ENCODE results near the gene SBF2.
A peak's percentile ranks its signal among the peaks of the same experiment; 100 is the strongest.

Gene SBF2

DNA sequence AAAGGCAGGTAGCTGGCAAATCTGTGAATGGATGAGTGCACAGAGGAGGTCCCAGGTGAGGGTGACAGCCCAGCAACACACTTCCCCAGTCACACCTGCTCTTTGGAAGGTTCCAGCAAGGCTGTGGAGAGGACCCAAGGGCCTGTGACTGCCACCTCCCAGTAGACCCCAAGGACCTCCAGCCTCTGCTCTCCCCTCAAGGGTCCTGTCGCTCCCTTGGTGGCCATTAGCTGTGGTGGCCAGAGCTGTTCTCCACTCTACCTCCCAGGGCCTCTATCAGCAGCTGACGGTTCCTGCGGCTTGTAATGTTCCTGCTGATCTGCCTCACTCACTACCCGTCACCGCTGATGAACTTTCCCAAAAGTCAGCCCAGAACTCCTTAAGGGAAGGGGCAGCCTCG lies 537.1 kb downstream of the SBF2 start:
- TF ChIP-seq, protein P1, sequence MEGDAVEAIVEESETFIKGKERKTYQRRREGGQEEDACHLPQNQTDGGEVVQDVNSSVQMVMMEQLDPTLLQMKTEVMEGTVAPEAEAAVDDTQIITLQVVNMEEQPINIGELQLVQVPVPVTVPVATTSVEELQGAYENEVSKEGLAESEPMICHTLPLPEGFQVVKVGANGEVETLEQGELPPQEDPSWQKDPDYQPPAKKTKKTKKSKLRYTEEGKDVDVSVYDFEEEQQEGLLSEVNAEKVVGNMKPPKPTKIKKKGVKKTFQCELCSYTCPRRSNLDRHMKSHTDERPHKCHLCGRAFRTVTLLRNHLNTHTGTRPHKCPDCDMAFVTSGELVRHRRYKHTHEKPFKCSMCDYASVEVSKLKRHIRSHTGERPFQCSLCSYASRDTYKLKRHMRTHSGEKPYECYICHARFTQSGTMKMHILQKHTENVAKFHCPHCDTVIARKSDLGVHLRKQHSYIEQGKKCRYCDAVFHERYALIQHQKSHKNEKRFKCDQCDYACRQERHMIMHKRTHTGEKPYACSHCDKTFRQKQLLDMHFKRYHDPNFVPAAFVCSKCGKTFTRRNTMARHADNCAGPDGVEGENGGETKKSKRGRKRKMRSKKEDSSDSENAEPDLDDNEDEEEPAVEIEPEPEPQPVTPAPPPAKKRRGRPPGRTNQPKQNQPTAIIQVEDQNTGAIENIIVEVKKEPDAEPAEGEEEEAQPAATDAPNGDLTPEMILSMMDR (IDR thresholded peaks at IDR 0.05; ENCODE audit: insufficient read depth, low read depth, low read length, missing control alignments): no peak
- no peak for DNase-seq (ENCODE audit: low read depth)

DNA sequence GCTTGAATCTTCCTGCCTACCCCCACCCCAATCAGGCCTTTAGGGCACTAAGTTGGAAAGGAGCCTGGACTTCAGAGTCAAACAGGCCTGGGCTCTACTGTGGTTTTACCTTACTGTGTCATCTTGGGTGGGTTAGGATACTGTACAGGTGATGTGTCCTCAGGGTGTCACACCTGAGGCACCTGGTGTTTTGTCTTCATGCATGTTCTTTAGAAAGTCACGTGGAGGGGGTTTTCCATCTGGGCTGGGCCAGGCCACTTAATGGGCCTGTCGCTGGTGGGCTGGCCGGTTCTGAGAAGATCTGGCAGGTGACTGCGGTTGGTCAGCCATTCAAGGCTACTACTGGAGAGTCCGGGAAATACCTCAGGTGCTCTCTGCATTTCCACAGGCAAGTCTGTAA lies 537.6 kb downstream of the SBF2 start:
- TF ChIP-seq, protein P1 (IDR thresholded peaks at IDR 0.05; ENCODE audit: insufficient read depth, low read depth, low read length, missing control alignments): no peak
- no peak overlapping the region for H3K4me3 ChIP-seq (ENCODE audit: low read length)
- DNase-seq (ENCODE audit: low read depth): peak; percentile 85

More for the DNA sequence above, 537.1 kb downstream of the SBF2 start:
- H3K4me3 ChIP-seq (ENCODE audit: low read length): no peak overlapping the region

DNA sequence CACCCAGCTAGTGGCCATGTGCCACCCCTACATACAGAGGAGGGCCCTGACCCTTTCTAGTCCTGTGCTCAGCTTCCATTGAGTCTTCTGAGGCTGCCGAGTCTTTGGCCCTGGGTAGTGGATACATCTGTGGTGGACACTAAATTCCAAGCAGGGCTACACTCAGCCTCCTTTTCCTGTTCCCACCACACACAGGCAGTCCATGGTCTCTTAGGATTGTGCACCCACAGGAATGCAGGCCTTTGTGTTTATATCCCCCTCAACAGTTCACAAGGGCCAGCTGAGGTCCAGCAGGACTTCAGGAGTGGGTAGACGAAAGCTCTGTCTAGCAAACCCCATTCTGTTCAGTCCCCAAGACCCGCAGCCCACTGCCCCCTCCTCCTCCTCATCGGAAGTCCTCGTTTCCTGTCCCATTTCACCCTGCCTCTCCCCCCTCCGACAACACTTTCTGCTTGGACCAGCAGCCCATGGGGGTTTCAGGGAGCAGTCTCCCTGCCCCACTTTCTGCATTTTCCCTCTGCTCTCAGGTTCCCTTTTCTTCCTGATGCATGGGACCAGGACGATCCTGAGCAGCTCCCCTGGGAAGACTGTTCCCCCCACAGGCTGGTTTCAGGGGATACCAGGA lies 538.3 kb downstream of the SBF2 start:
- no peak overlapping the region for H3K4me3 ChIP-seq (ENCODE audit: low read length)
- TF ChIP-seq, protein P1 (IDR thresholded peaks at IDR 0.05; ENCODE audit: insufficient read depth, low read depth, low read length, missing control alignments): no peak
- no peak for DNase-seq (ENCODE audit: low read depth)

DNA sequence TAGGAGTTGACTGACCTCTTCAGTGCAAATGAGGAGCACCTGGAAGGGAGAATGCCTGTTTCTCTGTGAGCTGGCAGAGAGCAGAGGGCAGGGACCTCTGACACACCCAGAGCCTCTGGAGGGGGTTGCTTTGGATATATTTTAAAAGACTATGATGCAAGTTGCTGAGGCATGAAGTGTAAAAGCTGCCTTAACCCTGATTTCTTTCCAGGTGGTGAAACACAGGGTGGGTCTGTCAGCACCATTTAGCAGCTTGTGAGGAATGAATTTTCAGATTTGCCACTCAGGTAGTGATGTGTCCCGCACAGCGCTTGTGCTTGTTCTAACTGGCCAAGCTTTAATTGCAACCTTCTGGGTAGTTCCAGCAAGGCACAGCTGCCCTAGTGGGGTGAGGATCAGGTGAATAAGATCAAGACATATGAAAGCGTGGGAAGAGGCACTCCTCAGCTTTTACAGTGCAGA lies 540.0 kb downstream of the SBF2 start:
- TF ChIP-seq, protein P1 (IDR thresholded peaks at IDR 0.05; ENCODE audit: insufficient read depth, low read depth, low read length, missing control alignments): no peak
- DNase-seq (ENCODE audit: low read depth): peak; percentile 90

DNA sequence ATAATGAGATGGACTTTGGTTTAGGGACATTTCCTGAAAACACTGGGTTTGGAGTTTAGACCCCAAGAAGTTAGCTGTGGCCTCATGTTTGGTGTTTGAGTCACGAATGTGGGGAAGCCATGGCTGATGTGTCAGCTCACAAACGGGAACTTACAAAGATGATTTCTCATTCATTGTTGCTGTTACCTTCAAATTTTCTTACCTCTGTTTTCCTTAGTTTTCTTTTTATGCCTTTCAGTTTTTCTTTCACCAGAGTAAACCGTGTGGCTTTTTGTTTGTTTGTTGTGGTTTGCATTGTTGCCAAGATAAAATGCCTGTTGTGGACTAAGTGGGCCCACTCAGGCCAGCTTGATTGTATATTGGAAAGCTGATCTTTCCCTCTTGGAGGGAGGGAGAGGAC lies 541.0 kb downstream of the SBF2 start:
- no peak overlapping the region for H3K4me3 ChIP-seq (ENCODE audit: low read length)
- peak; percentile 74 for DNase-seq (ENCODE audit: low read depth)
- TF ChIP-seq, protein P1 (IDR thresholded peaks at IDR 0.05; ENCODE audit: insufficient read depth, low read depth, low read length, missing control alignments): no peak

More for the DNA sequence above, 540.0 kb downstream of the SBF2 start:
- no peak overlapping the region for H3K4me3 ChIP-seq (ENCODE audit: low read length)

DNA sequence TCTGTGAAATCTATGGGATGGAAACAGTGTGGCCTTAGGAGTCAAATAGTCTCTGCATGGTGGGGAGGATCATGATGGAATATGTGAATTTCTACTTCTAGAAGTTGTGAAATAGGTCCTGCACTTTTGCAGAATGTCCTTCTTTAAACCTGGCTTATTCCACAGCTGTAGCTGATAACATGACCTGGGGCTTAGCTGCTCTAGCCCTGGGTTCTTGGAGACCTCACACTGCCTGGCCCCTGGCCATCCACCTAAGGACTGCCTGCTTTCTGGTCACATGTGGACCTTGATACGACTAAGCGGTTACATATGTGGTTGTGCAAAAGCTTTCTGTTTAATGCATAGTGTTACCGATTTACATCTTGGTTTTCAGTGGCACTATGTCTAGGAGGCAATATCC lies 541.9 kb downstream of the SBF2 start:
- no peak overlapping the region for H3K4me3 ChIP-seq (ENCODE audit: low read length)
- no peak for DNase-seq (ENCODE audit: low read depth)
- TF ChIP-seq, protein P1 (IDR thresholded peaks at IDR 0.05; ENCODE audit: insufficient read depth, low read depth, low read length, missing control alignments): no peak

DNA sequence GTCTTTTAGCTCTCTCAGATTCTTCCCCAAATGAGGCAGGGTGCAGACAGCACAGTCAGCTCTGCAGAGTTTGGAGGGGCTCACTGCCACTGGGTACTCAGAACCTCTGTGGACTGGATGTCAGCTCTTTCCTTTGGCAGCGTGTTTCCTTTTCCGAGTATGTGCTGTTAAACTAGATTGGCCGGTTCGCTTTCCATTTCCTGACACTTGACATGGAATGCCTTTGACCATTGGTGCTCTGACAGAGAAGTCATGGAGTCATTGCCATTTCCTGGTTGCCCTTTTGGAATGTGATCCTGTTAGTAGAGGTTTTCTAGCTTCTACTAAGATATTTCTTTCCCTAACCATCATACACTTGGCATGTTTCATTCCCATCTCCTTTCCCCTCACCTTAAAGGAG lies 543.5 kb downstream of the SBF2 start:
- H3K4me3 ChIP-seq (ENCODE audit: low read length): no peak overlapping the region
- TF ChIP-seq, protein P1 (IDR thresholded peaks at IDR 0.05; ENCODE audit: insufficient read depth, low read depth, low read length, missing control alignments): no peak
- peak; percentile 49 for DNase-seq (ENCODE audit: low read depth)
